Activated CD4-positive, alpha-beta memory T cell treated with anti-CD3 and anti-CD28 coated beads for 36 hours (primary cell): ENCODE results near the gene RAB35. TPM values are rescaled to one million over a fixed set of nuclear protein-coding genes. Genes with fewer than 3 reads are reported as not detected.
A peak's percentile ranks its signal among the peaks of the same experiment; 100 is the strongest.

Experiments used
- CTCF ChIA-PET: fragments of 350-600 bp; sonication (Branson Sonifier 250); formaldehyde crosslinking; loops from one replicate; lab custom pipeline; 2021; ENCODE audit warnings: antibody characterized with exemption, inconsistent platforms; lab: Charles Lee
- POLR2A ChIA-PET: fragments of 350-600 bp; sonication (Branson Sonifier 250); formaldehyde crosslinking; loops from one replicate; lab custom pipeline; 2021; ENCODE audit warnings: antibody characterized with exemption; lab: Charles Lee
- DNase-seq: peaks from one replicate; pipeline ENCODE4 v3.0.0-alpha.2; 2020
- H3K27ac Mint-ChIP-seq: one replicate; pipeline ENCODE4 v1.8.0; 2021; ENCODE audit warnings: mixed read lengths
- H3K27me3 Mint-ChIP-seq: one replicate; pipeline ENCODE4 v1.8.0; 2021; ENCODE audit warnings: mixed read lengths
- H3K36me3 Mint-ChIP-seq: one replicate; pipeline ENCODE4 v1.8.0; 2021; ENCODE audit warnings: mixed read lengths
- H3K4me1 Mint-ChIP-seq: one replicate; pipeline ENCODE4 v1.8.0; 2021; ENCODE audit warnings: low read depth, mixed read lengths
- H3K4me3 Mint-ChIP-seq: one replicate; pipeline ENCODE4 v1.8.0; 2021; ENCODE audit warnings: mild to moderate bottlenecking, mixed read lengths
- H3K9me3 Mint-ChIP-seq: one replicate; pipeline ENCODE4 v1.8.0; 2021; ENCODE audit warnings: mixed read lengths
- intact Hi-C: fragments of 100-400 bp; cut with micrococcal nuclease; formaldehyde crosslinking; loops from one replicate; pipeline ENCODE4 v1.15.1; 2023
- total RNA-seq, 2 experiments: library from RNA; stranded (reverse); gene quantifications; one replicate each; pipeline ENCODE4 v1.2.3, GENCODE V29; 2021

RAB35 gene
- total RNA-seq = 10 to 100 TPM; 62.1 to 66.4 TPM

DNA sequence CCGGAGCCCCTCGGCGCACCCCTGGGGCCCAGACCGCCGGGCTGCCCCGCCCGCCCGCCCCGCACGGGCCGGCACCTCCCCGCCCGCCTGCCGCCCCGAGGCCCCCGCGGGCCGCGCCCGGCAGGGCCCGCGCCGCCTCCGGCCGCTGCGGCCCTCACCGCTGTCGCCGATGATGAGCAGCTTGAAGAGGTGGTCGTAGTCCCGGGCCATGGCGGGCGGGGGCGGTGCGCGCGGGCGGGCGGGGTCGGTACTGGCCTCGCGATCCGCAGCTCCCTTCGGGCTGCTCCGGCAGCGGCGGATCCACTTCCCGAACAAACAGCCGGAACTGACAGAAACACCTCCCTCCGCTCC is at the start of gene RAB35:
Gene RAB35, minus strand, starts transcription at position 313 of the 351 bp plus-strand sequence. Its CDS starts 103 bp downstream, at position 210.
- Mint-ChIP-seq H3K4me1 (peaks cover 65% of the 10 kb centered on the region), H3K36me3 (peaks cover 30% of the 10 kb centered on the region), H3K27me3 (no peaks in the 10 kb centered on the region), H3K27ac (peak within 1 kb of the TSS; percentile 90), H3K4me3 (peak within 1 kb of the TSS; percentile 92), H3K9me3 (no peaks in the 10 kb centered on the region)
- no peak for DNase-seq
- CTCF ChIA-PET = interaction anchor here (1.1 to 4.0 kb wide), 3 partner anchors 29 to 127 kb away, joined by 7 to 18 read pairs (median 16); partner anchors contain the start of genes BICDL1 and RPLP0
- POLR2A ChIA-PET = interaction anchor here (1.1 to 10.6 kb wide), 12 partner anchors 11 to 175 kb away, joined by 3 to 131 read pairs (median 10); partner anchors contain the start of genes BICDL1, RNU4-2 and RPLP0
- intact Hi-C loops = loop anchor here (1.0 to 5.0 kb wide), 2 partner anchors 146 to 322 kb away; partner anchors contain the start of gene COX6A1

DNA sequence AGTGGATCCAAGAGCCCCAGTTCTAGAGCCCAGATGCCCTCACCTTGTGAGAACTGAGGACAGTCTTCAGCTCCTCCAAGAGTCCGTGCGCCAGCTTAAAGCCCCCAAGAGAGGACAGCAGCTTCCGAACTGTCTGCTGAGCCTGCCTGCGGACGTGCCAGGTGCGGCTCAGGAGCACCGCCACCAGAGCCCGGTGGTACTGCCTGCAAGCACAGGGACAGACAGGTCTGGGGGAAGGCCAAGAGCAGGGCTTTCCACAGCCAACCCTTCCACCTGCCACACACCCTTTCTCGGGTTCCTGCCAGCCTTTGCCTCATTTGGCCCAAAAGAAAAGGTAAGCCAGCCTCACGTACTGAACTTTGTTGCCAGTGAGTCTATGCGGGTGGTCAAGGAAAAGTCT is 47.7 kb upstream of the RAB35 start:
- H3K4me1 Mint-ChIP-seq = no peaks in the 10 kb centered on the region

GRCh38 chr12:120162763-120163162 is 46.2 kb upstream of the RAB35 start:
- CTCF ChIA-PET = interaction anchor here (0.5 kb wide), 1 partner anchor 9 kb away, joined by 4 read pairs; no protein-coding TSS in a partner anchor
- H3K36me3 Mint-ChIP-seq = peaks cover 42% of the 10 kb centered on the region
- no peak overlapping the region for H3K27ac Mint-ChIP-seq
- intact Hi-C loops = no loop called here
- POLR2A ChIA-PET = no interaction called here
- H3K27me3 Mint-ChIP-seq = no peaks in the 10 kb centered on the region
- no peaks in the 10 kb centered on the region for H3K4me1 Mint-ChIP-seq
- no peak for DNase-seq
- no peaks in the 10 kb centered on the region for H3K9me3 Mint-ChIP-seq
- H3K4me3 Mint-ChIP-seq = no peak overlapping the region

More for the DNA sequence above, 47.7 kb upstream of the RAB35 start:
- Mint-ChIP-seq H3K27ac (no peak overlapping the region), H3K36me3 (peaks cover 43% of the 10 kb centered on the region), H3K4me3 (no peak overlapping the region), H3K27me3 (no peaks in the 10 kb centered on the region), H3K9me3 (no peaks in the 10 kb centered on the region)
- intact Hi-C loops = no loop called here
- CTCF ChIA-PET = no interaction called here
- DNase-seq = no peak
- POLR2A ChIA-PET = interaction anchor here (1.1 kb wide), 1 partner anchor 128 kb away, joined by 3 read pairs; the partner anchor contains the start of genes RNU4-1 and RNU4-2

DNA sequence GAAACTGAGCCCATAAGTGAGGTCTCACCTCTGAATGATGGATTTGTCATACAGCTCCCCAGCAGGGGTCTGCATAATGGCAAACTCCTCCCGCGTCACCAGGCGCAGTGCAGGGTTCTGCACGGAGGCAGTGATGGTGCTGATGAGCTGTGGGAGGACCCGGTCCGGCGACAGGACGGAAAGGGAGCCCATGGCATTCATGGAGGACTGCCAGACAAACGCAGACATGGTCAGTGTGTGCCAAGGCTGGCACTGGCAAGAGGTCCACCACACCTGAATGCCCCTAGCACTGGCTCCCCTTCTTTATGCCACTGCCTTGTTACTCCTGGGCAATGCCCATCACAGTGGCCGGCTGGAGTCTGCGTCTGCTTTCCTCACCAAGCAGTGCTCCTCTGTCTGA is 45.3 kb upstream of the RAB35 start:
- ChIA-PET CTCF (no interaction called here), POLR2A (no interaction called here)
- Mint-ChIP-seq H3K4me3 (no peak overlapping the region), H3K4me1 (no peaks in the 10 kb centered on the region), H3K36me3 (peaks cover 50% of the 10 kb centered on the region), H3K27ac (no peak overlapping the region), H3K27me3 (no peaks in the 10 kb centered on the region), H3K9me3 (no peaks in the 10 kb centered on the region)
- intact Hi-C loops = no loop called here
- DNase-seq = no peak

GRCh38 chr12:120159509-120160237 is 43.1 kb upstream of the RAB35 start:
- intact Hi-C loops = no loop called here
- peak overlapping the region; percentile 45 for H3K27ac Mint-ChIP-seq
- no peak overlapping the region for H3K4me3 Mint-ChIP-seq
- H3K9me3 Mint-ChIP-seq = no peaks in the 10 kb centered on the region
- H3K27me3 Mint-ChIP-seq = no peaks in the 10 kb centered on the region
- no peaks in the 10 kb centered on the region for H3K4me1 Mint-ChIP-seq
- CTCF ChIA-PET = no interaction called here
- H3K36me3 Mint-ChIP-seq = peaks cover 67% of the 10 kb centered on the region
- POLR2A ChIA-PET = interaction anchor here (0.6 kb wide), 1 partner anchor 460 kb away, joined by 4 read pairs; no protein-coding TSS in a partner anchor
- no peak for DNase-seq

DNA sequence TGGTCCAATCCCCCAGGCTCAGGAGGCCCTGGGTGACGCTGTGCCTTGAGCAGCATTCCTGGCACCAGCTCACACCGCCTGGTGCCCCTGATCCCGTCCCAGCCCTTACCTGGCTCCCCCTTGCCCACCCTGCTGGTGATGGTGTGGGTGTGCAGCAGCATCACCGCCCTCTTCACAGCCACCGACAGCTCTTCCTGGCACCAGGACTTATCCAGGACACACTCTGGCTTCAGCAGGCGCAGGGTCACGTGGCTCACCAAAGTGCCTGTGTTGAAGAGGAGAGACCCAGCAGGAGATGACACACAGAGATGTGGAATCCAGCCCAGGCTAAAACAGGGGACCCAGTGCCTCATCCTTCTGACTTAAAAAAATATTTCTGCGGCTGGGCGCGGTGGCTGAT is 41.8 kb upstream of the RAB35 start:
- CTCF ChIA-PET = no interaction called here
- DNase-seq = no peak
- Mint-ChIP-seq H3K27ac (no peak overlapping the region), H3K4me3 (no peak overlapping the region), H3K27me3 (no peaks in the 10 kb centered on the region), H3K4me1 (no peaks in the 10 kb centered on the region), H3K36me3 (peaks cover 69% of the 10 kb centered on the region), H3K9me3 (no peaks in the 10 kb centered on the region)
- POLR2A ChIA-PET = no interaction called here
- intact Hi-C loops = no loop called here

DNA sequence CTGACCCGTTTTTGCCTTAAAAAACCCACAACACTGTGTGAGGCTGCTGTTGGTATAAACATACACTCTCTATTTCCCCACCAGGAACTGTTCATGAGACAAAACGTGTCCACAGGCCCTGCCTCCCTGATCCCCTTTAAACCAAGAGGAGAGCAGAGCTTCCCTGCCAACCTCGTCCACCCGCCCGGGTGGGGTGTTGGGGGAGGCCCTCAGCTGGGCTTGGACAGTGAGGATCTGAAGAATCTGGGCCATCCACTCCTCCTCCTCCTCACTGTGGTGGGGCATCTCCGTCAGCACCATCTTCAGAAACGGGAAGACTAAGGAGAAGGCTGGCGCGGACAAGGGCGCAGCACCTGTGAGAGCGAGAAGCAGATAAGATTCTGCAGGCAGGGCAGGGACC is 41.1 kb upstream of the RAB35 start:
- Mint-ChIP-seq H3K27me3 (no peaks in the 10 kb centered on the region), H3K4me1 (no peaks in the 10 kb centered on the region), H3K4me3 (no peak overlapping the region), H3K27ac (no peak overlapping the region), H3K36me3 (peaks cover 68% of the 10 kb centered on the region), H3K9me3 (no peaks in the 10 kb centered on the region)
- intact Hi-C loops = no loop called here
- ChIA-PET CTCF (no interaction called here), POLR2A (no interaction called here)
- no peak for DNase-seq

DNA sequence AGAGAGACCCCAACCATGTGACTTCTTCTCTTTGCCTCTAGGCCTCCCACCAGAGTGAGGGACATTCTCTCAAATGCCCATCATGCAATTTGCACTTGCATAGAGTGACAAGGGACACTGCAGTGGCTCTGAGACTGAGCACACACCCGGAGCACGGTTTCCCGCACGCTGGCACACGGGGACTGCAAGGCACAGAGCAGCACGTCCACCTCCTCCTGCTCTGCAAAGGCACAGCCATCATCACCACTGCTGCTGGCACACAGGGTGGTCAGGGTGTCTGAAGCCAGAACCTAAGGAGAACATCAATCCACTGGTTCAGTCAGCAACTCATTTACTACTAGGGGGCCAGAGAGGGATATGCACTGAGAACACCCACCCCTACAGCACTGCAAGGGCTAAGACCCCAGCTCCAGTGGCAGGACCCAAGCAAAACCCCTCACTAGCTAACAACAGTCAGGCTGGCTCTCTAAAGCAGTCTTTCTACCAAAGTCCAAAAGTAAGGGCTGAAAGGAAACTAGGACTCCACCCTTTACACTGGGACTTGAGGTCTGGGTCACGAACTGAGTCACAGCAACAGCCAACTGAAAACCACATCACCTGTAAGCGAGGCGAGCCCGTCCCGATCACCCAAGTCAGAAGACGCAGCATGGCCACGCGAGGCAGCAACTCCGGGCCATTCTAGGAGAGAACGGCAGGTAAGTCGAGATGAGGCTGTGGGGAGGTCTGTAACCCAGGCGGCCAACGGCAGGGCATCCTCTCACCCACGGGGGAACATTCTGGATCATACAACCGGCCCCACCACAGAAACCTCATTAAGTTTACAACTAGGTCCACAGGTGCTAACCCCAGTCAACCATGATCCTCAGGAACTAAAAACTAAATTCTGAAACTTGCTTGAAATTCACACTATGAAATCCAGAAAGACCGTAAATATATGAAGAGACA is 40.0 kb upstream of the RAB35 start:
- POLR2A ChIA-PET = no interaction called here
- no peak overlapping the region for H3K4me3 Mint-ChIP-seq

DNA sequence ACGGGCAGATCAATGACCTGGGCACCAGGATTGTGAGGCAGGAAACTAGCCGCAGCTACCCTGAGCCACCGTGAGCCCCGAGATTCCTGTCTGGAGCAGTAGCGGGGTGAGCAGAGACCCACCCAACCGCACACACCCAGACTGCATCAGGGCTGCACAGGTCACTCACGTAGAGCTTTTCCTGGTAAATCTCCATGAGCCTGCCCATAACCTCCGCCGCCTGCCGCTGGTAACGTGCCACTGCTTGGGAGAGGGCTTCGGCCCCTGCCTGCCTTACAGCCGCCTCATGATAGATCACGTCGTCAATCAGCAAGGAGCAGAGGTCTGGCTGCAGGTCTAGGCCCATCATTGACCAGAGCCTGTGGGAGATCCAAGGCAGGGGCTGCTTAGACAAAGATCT is 38.5 kb upstream of the RAB35 start:
- no peaks in the 10 kb centered on the region for H3K4me1 Mint-ChIP-seq
- POLR2A ChIA-PET = no interaction called here
- H3K4me3 Mint-ChIP-seq = no peak overlapping the region
- intact Hi-C loops = no loop called here
- no peaks in the 10 kb centered on the region for H3K27me3 Mint-ChIP-seq
- H3K36me3 Mint-ChIP-seq = peaks cover 51% of the 10 kb centered on the region
- H3K27ac Mint-ChIP-seq = no peak overlapping the region
- no peaks in the 10 kb centered on the region for H3K9me3 Mint-ChIP-seq
- CTCF ChIA-PET = no interaction called here
- DNase-seq = no peak

More for the DNA sequence above, 40.0 kb upstream of the RAB35 start:
- CTCF ChIA-PET = no interaction called here
- intact Hi-C loops = no loop called here
- Mint-ChIP-seq H3K27ac (no peak overlapping the region), H3K9me3 (no peaks in the 10 kb centered on the region), H3K27me3 (no peaks in the 10 kb centered on the region), H3K36me3 (peaks cover 64% of the 10 kb centered on the region), H3K4me1 (no peaks in the 10 kb centered on the region)
- no peak for DNase-seq

DNA sequence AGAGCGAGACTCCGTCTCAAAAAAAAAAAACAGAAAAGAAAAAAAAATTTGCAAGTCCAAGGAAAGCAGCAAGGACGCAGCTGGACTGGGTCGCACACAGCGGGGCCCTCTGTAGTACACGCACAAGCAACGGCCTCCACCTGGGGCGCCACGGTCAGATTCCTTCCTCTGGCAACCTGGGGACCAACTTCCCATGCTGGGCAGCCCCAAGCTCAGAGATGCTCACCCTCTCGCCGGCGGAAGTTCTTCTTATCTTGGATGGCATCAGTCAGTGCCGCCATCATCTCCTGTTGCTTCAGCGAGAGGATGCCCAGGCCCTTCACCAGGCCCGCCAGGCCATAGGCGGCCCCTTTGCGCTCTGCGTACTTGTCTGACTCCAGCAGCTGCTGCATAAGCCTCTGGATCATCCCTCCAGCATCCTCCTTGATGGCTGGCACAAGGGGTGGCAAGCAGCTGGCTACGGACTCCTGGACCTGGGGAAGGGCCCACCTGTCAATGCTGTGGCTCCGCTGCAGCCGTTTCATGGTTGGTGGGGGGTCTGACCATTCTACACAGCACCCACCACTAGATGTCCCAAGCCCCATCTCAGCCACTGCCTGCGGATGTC is 34.5 kb upstream of the RAB35 start:
- no peak for DNase-seq
- POLR2A ChIA-PET = interaction anchor here (0.7 to 1.0 kb wide), 2 partner anchors 25 to 45 kb away, joined by 3 to 5 read pairs; no protein-coding TSS in a partner anchor
- no peaks in the 10 kb centered on the region for H3K4me1 Mint-ChIP-seq
- H3K9me3 Mint-ChIP-seq = no peaks in the 10 kb centered on the region
- CTCF ChIA-PET = no interaction called here
- H3K4me3 Mint-ChIP-seq = no peak overlapping the region
- no peaks in the 10 kb centered on the region for H3K27me3 Mint-ChIP-seq
- H3K27ac Mint-ChIP-seq = no peak overlapping the region
- peaks cover 46% of the 10 kb centered on the region for H3K36me3 Mint-ChIP-seq
- intact Hi-C loops = no loop called here

- DNase-seq = no peak
- no peaks in the 10 kb centered on the region for H3K4me1 Mint-ChIP-seq
- peaks cover 35% of the 10 kb centered on the region for H3K36me3 Mint-ChIP-seq
- ChIA-PET POLR2A (interaction anchor here (1.2 kb wide), 1 partner anchor 144 kb away, joined by 3 read pairs; no protein-coding TSS in a partner anchor), CTCF (no interaction called here)
- intact Hi-C loops = no loop called here
- H3K9me3 Mint-ChIP-seq = no peaks in the 10 kb centered on the region
- no peaks in the 10 kb centered on the region for H3K27me3 Mint-ChIP-seq
- no peak overlapping the region for H3K4me3 Mint-ChIP-seq
- no peak overlapping the region for H3K27ac Mint-ChIP-seq
Measured at GRCh38 chr12:120148011-120148410, 31.5 kb upstream of the RAB35 start.
